ENCODE data around the gene SUCLG2.

GRCh38 chr3:67601919-67602608 is 52.3 kb downstream of the SUCLG2 start:
- no peak for TF ChIP-seq POLR2AphosphoS5 (IDR thresholded peaks at IDR 0.05)
- no peak for TF ChIP-seq CTCF (IDR thresholded peaks at IDR 0.05)
- TF ChIP-seq POLR2A (IDR thresholded peaks at IDR 0.05): no peak
